ENCODE results near the gene CRELD2.

CRELD2 gene

GRCh38 chr22:49956914-49957825 is 38.7 kb downstream of the CRELD2 start:
- DNase-seq (ENCODE audit: low read depth in 3 of 3), result no peak

- DNase-seq (ENCODE audit: low read depth in 3 of 3), result no peak
Observed at GRCh38 chr22:49957826-49958365, 39.5 kb downstream of the CRELD2 start.

GRCh38 chr22:49958366-49958921 is 40.0 kb downstream of the CRELD2 start:
- DNase-seq (ENCODE audit: low read depth in 3 of 3), result no peak

DNA sequence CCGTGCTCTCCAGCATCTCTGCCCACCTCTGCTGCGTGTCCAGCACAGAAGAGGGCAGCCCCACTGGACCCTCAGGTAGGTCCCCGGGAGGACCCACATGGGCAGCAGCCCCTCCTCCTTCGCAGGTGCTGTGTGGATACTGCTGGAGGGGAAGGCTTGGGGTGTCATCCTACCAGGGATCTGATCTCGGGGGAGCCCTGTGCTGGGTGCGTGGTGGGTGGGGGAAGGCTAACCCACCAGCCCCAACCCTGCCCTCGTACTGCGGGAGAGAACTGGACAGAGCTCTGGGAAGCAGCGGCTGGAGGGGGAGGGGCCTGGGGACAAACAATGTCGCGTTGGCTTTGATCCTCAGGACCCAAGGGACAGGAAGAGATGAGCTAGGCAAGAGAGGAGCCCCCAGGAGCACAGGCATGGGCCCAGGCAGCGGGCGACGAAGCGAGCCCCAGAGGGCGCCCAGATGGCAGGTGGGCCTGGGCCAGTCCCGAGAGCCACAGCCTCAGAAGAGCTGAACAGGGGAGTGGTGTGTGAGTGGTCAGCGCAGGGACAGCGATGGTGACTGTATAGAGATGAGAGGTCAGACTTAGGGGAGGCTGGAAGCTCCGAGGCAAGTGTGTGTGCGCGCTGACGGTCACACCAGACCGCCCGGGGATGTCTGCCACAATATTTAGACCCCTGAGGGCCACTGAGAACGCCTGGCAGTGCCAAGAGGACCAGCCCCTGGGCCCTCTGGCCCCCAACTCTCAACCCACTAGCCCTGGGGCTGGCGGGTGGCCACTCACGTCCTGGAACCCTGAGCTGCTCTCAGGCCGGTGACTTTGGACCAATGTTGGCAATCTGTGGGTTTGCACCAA is 40.7 kb downstream of the CRELD2 start:
- DNase-seq (ENCODE audit: low read depth in 3 of 3), result no peak

GRCh38 chr22:49959782-49960158 is 41.3 kb downstream of the CRELD2 start:
- DNase-seq (ENCODE audit: low read depth in 3 of 3), result peak in 1 of 3 experiments; percentile 32

DNA sequence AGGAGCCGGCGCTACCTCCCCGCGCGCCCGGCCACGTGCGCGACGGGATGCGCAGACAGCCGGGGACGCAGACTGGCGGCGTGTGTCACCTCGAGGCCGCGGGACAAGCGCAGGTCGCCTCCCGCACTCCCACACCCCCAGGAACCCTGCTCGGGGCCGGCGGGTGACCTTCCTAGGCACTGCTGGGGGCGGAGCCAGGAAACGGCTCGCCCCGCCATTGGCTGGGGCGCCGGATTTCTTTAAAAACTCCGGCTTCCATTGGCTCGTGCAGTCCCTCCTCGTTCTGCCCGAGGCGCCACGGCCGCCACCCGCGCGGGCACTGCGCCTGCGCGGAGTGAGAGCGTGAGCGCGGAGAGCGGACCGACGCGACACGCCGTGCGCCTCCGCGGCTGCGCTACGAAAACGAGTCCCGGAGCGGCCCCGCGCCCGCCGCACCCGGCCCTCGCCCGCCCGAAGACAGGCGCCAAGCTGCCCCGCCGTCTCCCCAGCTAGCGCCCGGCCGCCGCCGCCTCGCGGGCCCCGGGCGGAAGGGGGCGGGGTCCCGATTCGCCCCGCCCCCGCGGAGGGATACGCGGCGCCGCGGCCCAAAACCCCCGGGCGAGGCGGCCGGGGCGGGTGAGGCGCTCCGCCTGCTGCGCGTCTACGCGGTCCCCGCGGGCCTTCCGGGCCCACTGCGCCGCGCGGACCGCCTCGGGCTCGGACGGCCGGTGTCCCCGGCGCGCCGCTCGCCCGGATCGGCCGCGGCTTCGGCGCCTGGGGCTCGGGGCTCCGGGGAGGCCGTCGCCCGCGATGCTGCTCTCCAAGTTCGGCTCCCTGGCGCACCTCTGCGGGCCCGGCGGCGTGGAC is 41.9 kb downstream of the CRELD2 start, which contains the start of gene PIM3:
Gene PIM3, plus strand, starts transcription at position 614 of the 846 bp plus-strand sequence. Its CDS starts 176 bp downstream, at position 790.
- peak; percentile 87 to 92 (median 89) for DNase-seq (ENCODE audit: low read depth in 3 of 3)

DNA sequence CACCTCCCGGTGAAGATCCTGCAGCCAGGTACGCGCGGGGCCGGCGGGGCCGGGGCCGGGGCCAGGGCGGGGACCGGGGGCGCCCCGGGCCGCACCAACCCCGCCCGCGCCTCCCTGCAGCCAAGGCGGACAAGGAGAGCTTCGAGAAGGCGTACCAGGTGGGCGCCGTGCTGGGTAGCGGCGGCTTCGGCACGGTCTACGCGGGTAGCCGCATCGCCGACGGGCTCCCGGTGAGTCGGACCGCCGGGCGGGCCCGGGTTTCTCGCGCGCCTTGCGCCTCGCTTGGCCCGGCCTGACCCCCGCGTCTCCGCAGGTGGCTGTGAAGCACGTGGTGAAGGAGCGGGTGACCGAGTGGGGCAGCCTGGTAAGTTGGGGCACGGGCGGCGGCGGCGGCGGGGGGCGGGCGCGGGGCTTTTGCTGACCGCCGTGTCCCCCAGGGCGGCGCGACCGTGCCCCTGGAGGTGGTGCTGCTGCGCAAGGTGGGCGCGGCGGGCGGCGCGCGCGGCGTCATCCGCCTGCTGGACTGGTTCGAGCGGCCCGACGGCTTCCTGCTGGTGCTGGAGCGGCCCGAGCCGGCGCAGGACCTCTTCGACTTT is 42.7 kb downstream of the CRELD2 start:
- DNase-seq (ENCODE audit: low read depth in 3 of 3), result peak in 1 of 3 experiments; percentile 34

DNA sequence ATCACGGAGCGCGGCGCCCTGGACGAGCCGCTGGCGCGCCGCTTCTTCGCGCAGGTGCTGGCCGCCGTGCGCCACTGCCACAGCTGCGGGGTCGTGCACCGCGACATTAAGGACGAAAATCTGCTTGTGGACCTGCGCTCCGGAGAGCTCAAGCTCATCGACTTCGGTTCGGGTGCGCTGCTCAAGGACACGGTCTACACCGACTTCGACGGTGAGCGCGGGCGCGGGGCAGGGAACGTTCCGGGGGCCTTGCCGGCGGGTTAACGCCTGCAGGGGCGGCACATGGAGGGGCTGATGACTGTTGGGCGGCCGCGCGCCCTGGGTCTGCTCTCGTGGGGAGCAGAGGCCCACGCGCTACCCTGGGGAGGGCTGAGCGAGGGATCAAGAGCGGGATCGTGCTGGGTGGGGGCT is 43.2 kb downstream of the CRELD2 start:
- no peak for DNase-seq (ENCODE audit: low read depth in 3 of 3)

GRCh38 chr22:49962012-49962750 is 43.7 kb downstream of the CRELD2 start:
- peak; percentile 81 to 87 (median 82) for DNase-seq (ENCODE audit: low read depth in 3 of 3)

DNA sequence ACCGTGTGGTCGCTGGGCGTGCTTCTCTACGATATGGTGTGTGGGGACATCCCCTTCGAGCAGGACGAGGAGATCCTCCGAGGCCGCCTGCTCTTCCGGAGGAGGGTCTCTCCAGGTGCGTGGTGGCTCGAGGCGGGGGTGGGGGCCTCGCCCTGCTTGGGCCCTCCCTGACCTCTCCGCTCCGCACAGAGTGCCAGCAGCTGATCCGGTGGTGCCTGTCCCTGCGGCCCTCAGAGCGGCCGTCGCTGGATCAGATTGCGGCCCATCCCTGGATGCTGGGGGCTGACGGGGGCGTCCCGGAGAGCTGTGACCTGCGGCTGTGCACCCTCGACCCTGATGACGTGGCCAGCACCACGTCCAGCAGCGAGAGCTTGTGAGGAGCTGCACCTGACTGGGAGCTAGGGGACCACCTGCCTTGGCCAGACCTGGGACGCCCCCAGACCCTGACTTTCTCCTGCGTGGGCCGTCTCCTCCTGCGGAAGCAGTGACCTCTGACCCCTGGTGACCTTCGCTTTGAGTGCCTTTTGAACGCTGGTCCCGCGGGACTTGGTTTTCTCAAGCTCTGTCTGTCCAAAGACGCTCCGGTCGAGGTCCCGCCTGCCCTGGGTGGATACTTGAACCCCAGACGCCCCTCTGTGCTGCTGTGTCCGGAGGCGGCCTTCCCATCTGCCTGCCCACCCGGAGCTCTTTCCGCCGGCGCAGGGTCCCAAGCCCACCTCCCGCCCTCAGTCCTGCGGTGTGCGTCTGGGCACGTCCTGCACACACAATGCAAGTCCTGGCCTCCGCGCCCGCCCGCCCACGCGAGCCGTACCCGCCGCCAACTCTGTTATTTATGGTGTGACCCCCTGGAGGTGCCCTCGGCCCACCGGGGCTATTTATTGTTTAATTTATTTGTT is 44.6 kb downstream of the CRELD2 start:
- no peak for DNase-seq (ENCODE audit: low read depth in 3 of 3)

- no peak for DNase-seq (ENCODE audit: low read depth in 3 of 3)
Observed at GRCh38 chr22:49963647-49964026, 45.2 kb downstream of the CRELD2 start.

DNA sequence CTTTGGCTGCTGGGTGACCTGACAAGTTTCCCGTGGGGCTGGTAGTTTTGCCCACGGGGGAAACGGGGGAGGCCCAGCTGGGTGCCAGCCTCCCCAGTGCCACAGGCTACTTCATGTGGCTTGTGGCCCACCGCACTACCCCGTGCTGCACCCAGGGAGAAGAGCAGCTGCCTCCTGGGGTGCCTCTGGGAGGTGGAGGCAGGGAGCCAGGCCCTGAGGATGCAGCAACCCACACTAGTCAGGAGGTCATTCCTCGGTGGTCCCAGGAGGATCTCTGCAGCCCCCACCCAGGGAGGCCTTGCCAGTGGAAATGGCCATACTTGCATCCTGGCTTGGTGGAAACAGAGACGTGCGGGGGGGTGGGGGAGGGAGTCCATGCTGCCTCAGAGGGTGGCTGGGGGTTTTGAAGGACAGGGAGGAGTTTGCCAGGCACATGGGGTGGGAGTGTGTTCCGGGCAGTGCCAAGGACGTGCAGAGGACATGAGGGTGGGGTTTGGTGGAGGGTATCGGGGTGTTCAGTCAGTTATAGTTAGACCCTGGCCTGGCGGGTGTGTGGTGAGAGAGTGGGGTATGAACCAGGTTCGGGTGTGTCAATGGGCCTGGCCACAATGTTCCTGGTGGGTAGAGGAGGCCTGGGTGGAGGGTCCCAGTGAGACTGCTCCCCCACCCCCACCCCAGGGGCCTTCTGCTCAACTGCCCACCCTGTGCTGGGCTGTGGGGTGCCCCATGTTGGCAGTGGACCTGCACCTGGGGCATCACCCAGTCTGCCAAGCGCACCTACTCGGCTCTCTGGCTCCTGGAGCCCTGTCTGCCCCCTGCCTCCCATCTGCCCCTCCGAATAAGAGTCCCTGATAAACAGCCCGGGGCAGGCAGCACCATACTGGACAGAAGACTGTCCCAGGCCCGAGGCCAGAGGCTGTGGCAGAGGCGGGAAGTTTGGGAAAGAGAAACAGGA is 46.0 kb downstream of the CRELD2 start:
- DNase-seq (ENCODE audit: low read depth in 3 of 3), result no peak

DNA sequence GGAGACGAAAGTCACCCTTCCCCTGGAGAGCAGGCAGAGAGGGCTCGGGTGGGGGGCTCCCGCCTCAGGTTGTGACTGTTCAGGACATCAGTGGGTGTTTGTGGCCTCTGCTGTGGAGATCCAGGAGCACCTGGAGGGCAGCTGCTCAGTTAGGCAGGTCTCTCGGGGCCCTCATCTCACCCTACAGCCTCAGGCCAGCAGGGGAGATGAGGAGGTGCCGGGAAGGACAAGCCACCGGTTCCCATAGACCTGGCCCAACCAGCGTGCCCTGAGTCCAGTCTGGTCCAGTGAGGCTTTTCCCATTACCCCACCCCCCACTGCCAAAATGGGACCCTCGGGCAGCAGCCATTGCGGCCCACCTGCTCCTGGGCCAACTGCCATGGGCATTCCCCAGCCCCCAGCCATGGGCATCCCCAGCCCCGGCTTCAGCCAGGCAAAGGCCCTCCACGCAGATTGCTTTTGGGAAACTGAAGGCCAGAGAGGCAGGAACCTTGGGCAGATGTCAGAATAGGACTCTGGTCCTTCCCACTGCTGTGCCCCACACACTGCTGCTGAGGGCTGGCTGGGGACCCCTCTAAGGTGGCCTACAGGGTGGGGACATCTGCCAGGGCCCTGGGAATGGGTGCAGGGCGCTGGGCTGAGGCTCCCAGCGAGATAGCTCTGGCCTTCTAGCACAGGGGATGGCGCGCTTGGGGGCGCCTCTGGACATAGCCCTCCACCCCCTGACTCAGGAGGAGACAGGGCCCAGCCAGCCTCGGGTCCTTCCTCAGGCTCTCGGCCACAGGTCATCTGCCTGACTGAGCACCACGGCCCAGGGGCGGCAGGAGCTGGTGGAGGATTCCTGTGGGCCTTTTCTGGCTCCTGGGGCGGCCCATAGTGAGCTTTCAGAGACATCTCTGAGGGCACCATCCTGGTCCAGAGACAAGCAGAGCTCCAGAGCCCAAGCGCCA is 46.9 kb downstream of the CRELD2 start:
- no peak for DNase-seq (ENCODE audit: low read depth in 3 of 3)

- no peak for DNase-seq (ENCODE audit: low read depth in 3 of 3)
Observed at GRCh38 chr22:49966041-49966773, 47.8 kb downstream of the CRELD2 start.

- DNase-seq (ENCODE audit: low read depth in 3 of 3), result no peak
Observed at GRCh38 chr22:49966774-49967705, 48.6 kb downstream of the CRELD2 start.

Measured in stimulated activated CD4-positive, alpha-beta T cell treated with anti-CD3 and anti-CD28 coated beads, TNF-alpha, amount 100 ng/mL, for 4 hours (primary cell).